ENCODE measurements around the gene ACBD3.

DNA sequence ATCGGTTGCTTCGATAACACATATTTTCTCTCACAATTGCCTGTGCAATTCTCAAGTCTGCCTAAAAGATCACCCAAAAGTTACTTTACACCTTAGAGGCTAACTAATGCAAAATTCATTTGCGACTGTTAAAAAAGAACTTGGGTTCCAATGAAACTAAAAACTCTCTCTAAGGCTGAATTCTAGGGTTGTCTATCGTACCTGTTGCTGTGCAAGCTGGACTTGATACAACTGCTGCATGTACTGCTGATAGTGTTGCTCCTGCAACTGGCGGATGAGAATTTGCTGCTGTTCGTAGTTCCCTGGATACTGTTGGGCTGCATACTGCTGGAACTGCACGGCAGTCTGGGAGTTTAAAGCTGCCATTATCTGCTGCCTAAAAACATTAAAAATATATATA, 27.6 kb downstream of the ACBD3 start:
- no peak for TF ChIP-seq SUZ12 (IDR thresholded peaks at IDR 0.05; ENCODE audit: unreplicated experiment)
- no peak for TF ChIP-seq KAT2A (conservative IDR thresholded peaks at IDR 0.05; ENCODE audit: control insufficient read depth, low read depth, low read length)
- TF ChIP-seq, protein P1, sequence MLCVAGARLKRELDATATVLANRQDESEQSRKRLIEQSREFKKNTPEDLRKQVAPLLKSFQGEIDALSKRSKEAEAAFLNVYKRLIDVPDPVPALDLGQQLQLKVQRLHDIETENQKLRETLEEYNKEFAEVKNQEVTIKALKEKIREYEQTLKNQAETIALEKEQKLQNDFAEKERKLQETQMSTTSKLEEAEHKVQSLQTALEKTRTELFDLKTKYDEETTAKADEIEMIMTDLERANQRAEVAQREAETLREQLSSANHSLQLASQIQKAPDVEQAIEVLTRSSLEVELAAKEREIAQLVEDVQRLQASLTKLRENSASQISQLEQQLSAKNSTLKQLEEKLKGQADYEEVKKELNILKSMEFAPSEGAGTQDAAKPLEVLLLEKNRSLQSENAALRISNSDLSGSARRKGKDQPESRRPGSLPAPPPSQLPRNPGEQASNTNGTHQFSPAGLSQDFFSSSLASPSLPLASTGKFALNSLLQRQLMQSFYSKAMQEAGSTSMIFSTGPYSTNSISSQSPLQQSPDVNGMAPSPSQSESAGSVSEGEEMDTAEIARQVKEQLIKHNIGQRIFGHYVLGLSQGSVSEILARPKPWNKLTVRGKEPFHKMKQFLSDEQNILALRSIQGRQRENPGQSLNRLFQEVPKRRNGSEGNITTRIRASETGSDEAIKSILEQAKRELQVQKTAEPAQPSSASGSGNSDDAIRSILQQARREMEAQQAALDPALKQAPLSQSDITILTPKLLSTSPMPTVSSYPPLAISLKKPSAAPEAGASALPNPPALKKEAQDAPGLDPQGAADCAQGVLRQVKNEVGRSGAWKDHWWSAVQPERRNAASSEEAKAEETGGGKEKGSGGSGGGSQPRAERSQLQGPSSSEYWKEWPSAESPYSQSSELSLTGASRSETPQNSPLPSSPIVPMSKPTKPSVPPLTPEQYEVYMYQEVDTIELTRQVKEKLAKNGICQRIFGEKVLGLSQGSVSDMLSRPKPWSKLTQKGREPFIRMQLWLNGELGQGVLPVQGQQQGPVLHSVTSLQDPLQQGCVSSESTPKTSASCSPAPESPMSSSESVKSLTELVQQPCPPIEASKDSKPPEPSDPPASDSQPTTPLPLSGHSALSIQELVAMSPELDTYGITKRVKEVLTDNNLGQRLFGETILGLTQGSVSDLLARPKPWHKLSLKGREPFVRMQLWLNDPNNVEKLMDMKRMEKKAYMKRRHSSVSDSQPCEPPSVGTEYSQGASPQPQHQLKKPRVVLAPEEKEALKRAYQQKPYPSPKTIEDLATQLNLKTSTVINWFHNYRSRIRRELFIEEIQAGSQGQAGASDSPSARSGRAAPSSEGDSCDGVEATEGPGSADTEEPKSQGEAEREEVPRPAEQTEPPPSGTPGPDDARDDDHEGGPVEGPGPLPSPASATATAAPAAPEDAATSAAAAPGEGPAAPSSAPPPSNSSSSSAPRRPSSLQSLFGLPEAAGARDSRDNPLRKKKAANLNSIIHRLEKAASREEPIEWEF (IDR thresholded peaks at IDR 0.05; ENCODE audit: insufficient replicate concordance, low read depth, low read length) = no peak
- TF ChIP-seq KDM1A (IDR thresholded peaks at IDR 0.05; ENCODE audit: borderline replicate concordance) = no peak
- no peak for TF ChIP-seq POLR2AphosphoS5 (IDR thresholded peaks at IDR 0.05; ENCODE audit: low read length)
- no peak for TF ChIP-seq RAD21 (IDR thresholded peaks at IDR 0.05; ENCODE audit: insufficient read depth, low read depth, low read length)
- TF ChIP-seq GABPA (IDR thresholded peaks at IDR 0.05; ENCODE audit: low read depth) = no peak
- no peak for TF ChIP-seq SREBF1 (IDR thresholded peaks at IDR 0.05; ENCODE audit: low read length)
- no peak for TF ChIP-seq NRF1 (conservative IDR thresholded peaks at IDR 0.05; ENCODE audit: low read depth, low read length)
- TF ChIP-seq, protein P2, sequence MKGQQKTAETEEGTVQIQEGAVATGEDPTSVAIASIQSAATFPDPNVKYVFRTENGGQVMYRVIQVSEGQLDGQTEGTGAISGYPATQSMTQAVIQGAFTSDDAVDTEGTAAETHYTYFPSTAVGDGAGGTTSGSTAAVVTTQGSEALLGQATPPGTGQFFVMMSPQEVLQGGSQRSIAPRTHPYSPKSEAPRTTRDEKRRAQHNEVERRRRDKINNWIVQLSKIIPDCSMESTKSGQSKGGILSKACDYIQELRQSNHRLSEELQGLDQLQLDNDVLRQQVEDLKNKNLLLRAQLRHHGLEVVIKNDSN (IDR thresholded peaks at IDR 0.05; ENCODE audit: borderline replicate concordance, extremely low read length, insufficient read depth, low read depth, low read length) = no peak
- TF ChIP-seq, protein P3, sequence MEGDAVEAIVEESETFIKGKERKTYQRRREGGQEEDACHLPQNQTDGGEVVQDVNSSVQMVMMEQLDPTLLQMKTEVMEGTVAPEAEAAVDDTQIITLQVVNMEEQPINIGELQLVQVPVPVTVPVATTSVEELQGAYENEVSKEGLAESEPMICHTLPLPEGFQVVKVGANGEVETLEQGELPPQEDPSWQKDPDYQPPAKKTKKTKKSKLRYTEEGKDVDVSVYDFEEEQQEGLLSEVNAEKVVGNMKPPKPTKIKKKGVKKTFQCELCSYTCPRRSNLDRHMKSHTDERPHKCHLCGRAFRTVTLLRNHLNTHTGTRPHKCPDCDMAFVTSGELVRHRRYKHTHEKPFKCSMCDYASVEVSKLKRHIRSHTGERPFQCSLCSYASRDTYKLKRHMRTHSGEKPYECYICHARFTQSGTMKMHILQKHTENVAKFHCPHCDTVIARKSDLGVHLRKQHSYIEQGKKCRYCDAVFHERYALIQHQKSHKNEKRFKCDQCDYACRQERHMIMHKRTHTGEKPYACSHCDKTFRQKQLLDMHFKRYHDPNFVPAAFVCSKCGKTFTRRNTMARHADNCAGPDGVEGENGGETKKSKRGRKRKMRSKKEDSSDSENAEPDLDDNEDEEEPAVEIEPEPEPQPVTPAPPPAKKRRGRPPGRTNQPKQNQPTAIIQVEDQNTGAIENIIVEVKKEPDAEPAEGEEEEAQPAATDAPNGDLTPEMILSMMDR (IDR thresholded peaks at IDR 0.05 in 2 of 3, conservative IDR thresholded peaks at IDR 0.05 in 1 of 3; ENCODE audit: control insufficient read depth in 2 of 3, extremely low read depth in 1 of 3, insufficient read depth in 1 of 3, low read depth in 3 of 3, low read length in 3 of 3) = no peak
- TF ChIP-seq RFX5 (IDR thresholded peaks at IDR 0.05; ENCODE audit: low read depth, low read length) = no peak

Measured in GM12878 (cell line).